ENCODE results near the gene ZCCHC7.
"Not testable (repeated sequence)": the region's sequence is repeated elsewhere in the genome, so short reads cannot be mapped to it uniquely, and the experiment has no call there.

The ZCCHC7 gene

DNA sequence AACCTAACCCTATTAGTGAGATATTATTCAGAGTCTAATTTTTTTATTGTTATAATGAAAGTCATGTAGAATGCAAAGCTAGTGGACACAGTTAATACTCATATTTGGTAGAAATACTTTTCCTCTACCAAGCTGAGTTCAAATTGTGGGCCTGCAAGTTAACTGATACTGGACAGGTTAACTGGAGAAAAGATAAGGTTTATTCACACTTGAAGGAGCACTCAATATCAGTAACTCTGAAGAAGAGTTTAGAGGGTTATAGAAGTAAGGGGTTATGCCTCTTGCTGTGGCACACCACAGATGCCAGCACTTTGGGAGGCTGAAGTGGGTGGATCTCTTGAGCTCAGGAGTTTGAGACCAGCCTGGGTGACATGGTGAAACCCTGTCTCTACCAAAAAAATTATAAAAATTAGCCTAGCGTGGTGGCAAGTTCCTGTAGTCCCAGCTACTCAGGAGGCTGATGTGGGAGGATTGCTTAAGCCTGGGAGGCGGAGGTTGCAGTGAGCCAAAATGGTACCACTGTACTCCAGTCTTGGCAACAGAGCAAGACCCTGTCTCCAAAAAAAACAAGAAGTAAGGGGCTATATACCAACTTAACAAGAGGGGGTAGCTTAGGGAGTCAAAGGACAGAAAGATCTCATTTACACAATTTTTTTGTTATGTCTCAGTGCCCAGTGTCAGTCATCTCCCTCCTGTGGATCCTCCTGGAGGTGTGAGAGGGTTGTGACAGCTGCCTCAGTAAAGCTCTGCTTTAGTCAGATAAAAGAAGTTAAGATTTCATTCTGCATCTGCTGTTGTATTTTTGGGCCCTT is 180.9 kb downstream of the ZCCHC7 start:
- Histone ChIP-seq H3K27ac (replicated peaks) (no peak overlapping the region), H3K4me3 (replicated peaks; ENCODE audit: insufficient read depth, low read length) (no peak overlapping the region), H3K27me3 (ENCODE audit: insufficient read depth, poor library complexity, severe bottlenecking) (no peaks in the 10 kb centered on the region)
- no peak for DNase-seq (ENCODE audit: low read depth in 1 of 2, low spot score in 1 of 2)
- TF ChIP-seq SPI1 (IDR thresholded peaks at IDR 0.05; ENCODE audit: borderline replicate concordance, low read depth) (no peak), GABPA (IDR thresholded peaks at IDR 0.05; ENCODE audit: low read depth) (no peak), POLR2AphosphoS5 (IDR thresholded peaks at IDR 0.05; ENCODE audit: low read depth) (no peak)
- TF ChIP-seq, protein P1, sequence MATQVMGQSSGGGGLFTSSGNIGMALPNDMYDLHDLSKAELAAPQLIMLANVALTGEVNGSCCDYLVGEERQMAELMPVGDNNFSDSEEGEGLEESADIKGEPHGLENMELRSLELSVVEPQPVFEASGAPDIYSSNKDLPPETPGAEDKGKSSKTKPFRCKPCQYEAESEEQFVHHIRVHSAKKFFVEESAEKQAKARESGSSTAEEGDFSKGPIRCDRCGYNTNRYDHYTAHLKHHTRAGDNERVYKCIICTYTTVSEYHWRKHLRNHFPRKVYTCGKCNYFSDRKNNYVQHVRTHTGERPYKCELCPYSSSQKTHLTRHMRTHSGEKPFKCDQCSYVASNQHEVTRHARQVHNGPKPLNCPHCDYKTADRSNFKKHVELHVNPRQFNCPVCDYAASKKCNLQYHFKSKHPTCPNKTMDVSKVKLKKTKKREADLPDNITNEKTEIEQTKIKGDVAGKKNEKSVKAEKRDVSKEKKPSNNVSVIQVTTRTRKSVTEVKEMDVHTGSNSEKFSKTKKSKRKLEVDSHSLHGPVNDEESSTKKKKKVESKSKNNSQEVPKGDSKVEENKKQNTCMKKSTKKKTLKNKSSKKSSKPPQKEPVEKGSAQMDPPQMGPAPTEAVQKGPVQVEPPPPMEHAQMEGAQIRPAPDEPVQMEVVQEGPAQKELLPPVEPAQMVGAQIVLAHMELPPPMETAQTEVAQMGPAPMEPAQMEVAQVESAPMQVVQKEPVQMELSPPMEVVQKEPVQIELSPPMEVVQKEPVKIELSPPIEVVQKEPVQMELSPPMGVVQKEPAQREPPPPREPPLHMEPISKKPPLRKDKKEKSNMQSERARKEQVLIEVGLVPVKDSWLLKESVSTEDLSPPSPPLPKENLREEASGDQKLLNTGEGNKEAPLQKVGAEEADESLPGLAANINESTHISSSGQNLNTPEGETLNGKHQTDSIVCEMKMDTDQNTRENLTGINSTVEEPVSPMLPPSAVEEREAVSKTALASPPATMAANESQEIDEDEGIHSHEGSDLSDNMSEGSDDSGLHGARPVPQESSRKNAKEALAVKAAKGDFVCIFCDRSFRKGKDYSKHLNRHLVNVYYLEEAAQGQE (IDR thresholded peaks at IDR 0.05; ENCODE audit: insufficient replicate concordance, low read depth) = no peak
- TF ChIP-seq, protein P2, sequence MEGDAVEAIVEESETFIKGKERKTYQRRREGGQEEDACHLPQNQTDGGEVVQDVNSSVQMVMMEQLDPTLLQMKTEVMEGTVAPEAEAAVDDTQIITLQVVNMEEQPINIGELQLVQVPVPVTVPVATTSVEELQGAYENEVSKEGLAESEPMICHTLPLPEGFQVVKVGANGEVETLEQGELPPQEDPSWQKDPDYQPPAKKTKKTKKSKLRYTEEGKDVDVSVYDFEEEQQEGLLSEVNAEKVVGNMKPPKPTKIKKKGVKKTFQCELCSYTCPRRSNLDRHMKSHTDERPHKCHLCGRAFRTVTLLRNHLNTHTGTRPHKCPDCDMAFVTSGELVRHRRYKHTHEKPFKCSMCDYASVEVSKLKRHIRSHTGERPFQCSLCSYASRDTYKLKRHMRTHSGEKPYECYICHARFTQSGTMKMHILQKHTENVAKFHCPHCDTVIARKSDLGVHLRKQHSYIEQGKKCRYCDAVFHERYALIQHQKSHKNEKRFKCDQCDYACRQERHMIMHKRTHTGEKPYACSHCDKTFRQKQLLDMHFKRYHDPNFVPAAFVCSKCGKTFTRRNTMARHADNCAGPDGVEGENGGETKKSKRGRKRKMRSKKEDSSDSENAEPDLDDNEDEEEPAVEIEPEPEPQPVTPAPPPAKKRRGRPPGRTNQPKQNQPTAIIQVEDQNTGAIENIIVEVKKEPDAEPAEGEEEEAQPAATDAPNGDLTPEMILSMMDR (IDR thresholded peaks at IDR 0.05; ENCODE audit: insufficient read depth, low read length) = no peak

DNA sequence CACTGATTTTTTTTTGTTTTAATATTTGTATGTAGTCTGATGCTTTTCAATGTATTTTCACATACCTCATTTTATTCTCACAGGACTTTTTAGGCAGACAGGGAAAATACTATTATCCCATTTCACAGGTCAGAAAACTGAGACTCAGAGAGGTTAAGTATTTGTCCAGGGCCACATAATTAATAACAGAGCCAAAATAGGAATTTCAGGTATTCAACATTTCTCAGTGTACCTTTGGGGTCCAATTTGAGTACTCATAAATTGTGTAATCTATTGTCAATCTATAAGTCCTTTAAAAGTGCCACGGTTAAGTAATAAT is 181.4 kb downstream of the ZCCHC7 start:
- DNase-seq (ENCODE audit: low read depth in 1 of 2, low spot score in 1 of 2) = no peak
- no peak overlapping the region for H3K27ac ChIP-seq (replicated peaks)
- TF ChIP-seq, protein P1 (IDR thresholded peaks at IDR 0.05; ENCODE audit: insufficient replicate concordance, low read depth) = no peak
- no peak for TF ChIP-seq GABPA (IDR thresholded peaks at IDR 0.05; ENCODE audit: low read depth)
- no peak overlapping the region for H3K4me3 ChIP-seq (replicated peaks; ENCODE audit: insufficient read depth, low read length)
- no peaks in the 10 kb centered on the region for H3K27me3 ChIP-seq (ENCODE audit: insufficient read depth, poor library complexity, severe bottlenecking)

DNA sequence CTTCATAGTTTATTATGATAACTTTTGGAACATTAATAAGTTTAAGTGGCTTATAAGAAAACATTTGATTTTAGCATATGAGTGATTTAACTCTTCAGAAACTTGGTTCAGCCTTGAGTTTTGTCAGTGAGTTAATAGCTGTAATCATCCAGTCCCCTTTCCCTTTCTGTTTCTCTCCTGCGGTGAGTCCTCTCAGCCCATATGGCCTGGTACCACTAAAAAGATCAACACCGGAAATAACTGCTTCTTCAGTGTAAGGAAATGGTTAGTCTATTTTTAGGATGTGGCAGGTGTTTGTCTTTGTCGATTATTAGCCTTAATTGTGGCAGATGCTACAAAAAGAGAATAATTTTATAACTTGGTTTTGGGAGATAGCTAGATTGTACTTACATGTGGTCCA is 181.9 kb downstream of the ZCCHC7 start:
- H3K4me3 ChIP-seq (replicated peaks; ENCODE audit: insufficient read depth, low read length) = no peak overlapping the region
- TF ChIP-seq POLR2AphosphoS5 (IDR thresholded peaks at IDR 0.05; ENCODE audit: low read depth) (no peak), SPI1 (IDR thresholded peaks at IDR 0.05; ENCODE audit: borderline replicate concordance, low read depth) (no peak), GABPA (IDR thresholded peaks at IDR 0.05; ENCODE audit: low read depth) (no peak)
- TF ChIP-seq, protein P1 (IDR thresholded peaks at IDR 0.05; ENCODE audit: insufficient replicate concordance, low read depth) = no peak
- TF ChIP-seq, protein P2 (IDR thresholded peaks at IDR 0.05; ENCODE audit: insufficient read depth, low read length) = no peak
- H3K27me3 ChIP-seq (ENCODE audit: insufficient read depth, poor library complexity, severe bottlenecking) = no peaks in the 10 kb centered on the region
- no peak overlapping the region for H3K27ac ChIP-seq (replicated peaks)
- no peak for DNase-seq (ENCODE audit: low read depth in 1 of 2, low spot score in 1 of 2)

DNA sequence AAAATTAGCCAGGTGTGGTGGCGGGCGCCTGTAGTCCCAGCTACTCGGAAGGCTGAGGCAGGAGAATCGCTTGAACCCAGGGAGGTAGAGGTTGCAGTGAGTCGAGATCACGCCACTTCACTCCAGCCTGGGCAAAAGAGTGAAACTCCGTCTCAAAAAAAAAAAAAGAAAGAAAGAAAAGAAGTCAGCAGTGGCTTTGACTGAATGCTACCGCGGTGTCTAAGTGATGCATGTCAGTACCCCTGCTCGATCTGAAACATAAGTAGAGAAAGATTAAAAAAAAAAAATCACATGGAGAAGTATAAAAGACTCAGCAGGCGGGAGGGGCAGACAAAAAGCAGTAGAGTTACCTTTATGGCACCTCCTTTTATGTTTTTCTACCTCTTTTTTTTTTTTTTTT is 182.9 kb downstream of the ZCCHC7 start:
- DNase-seq (ENCODE audit: low read depth in 1 of 2, low spot score in 1 of 2); H3K4me3 ChIP-seq (replicated peaks; ENCODE audit: insufficient read depth, low read length); H3K27me3 ChIP-seq (ENCODE audit: insufficient read depth, poor library complexity, severe bottlenecking); H3K27ac ChIP-seq (replicated peaks): not testable (repeated sequence)

Measured in HL-60 (cell line).